Urothelium cell line (cell line): Measurements from ENCODE around the gene NECTIN1.
A peak's percentile ranks its signal among the peaks of the same experiment; 100 is the strongest.

ENCODE experiments used
- DNase-seq: peaks from one replicate; pipeline ENCODE4 v3.0.0; 2011; ENCODE audit warnings: low spot score, mixed read lengths
- FAIRE-seq: peaks from 2 replicates; lab custom pipeline; 2011; peaks lifted over from hg19 to GRCh38; lab: Jason Lieb, UNC

NECTIN1 gene, protein sequence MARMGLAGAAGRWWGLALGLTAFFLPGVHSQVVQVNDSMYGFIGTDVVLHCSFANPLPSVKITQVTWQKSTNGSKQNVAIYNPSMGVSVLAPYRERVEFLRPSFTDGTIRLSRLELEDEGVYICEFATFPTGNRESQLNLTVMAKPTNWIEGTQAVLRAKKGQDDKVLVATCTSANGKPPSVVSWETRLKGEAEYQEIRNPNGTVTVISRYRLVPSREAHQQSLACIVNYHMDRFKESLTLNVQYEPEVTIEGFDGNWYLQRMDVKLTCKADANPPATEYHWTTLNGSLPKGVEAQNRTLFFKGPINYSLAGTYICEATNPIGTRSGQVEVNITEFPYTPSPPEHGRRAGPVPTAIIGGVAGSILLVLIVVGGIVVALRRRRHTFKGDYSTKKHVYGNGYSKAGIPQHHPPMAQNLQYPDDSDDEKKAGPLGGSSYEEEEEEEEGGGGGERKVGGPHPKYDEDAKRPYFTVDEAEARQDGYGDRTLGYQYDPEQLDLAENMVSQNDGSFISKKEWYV

DNA sequence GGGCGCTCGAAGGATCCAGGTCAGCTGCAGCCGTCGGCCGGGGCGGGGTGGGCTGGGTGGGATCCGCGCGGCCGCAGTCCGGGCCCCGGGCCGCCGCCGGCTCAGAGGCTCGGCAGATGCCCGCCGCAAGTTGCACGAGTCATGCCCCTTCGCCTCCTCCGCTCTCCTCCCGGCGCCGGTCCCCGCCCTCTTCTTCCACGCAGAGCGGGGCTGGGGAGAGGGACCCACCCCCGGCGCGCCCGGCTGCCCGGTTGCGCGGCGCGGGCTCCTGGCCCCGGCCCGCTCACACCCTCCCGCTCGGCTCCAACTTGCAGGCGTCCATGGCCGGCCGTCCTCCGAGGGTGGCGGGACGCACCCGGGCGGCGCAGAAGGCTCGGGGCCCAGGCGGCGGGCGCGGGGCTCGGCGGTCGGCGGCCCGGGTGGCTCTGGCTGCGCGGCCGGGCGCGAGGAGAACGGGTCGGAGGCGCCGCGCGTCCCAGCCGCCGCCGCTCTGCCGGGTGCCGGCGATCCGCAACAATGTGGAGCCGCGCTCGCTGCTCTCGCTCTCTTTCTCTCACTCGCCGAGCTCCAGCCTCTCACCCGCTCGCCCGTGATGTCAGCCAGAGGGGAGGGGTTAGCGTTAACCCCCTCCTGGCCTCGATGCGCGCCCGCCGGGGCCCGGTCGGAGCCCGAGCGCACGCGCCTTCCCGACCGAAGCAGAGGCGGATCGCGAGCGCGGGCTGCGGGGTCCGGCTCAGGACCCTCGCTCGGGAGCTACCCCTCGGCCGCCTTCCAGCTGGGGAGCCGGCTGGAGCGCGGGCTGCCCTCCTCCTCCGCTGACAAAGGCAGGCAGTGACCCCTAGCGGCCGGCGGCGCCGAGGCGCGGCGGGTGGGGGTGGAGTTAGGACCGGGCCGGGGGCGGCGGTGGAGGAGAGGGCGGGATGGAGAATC is at the start of gene NECTIN1:
Gene NECTIN1 (minus strand): TSS at position 550 of the 930 bp plus-strand sequence. CDS start 647 bp downstream, outside the sequence.
- peak; percentile 87 for DNase-seq
- no peak for FAIRE-seq

DNA sequence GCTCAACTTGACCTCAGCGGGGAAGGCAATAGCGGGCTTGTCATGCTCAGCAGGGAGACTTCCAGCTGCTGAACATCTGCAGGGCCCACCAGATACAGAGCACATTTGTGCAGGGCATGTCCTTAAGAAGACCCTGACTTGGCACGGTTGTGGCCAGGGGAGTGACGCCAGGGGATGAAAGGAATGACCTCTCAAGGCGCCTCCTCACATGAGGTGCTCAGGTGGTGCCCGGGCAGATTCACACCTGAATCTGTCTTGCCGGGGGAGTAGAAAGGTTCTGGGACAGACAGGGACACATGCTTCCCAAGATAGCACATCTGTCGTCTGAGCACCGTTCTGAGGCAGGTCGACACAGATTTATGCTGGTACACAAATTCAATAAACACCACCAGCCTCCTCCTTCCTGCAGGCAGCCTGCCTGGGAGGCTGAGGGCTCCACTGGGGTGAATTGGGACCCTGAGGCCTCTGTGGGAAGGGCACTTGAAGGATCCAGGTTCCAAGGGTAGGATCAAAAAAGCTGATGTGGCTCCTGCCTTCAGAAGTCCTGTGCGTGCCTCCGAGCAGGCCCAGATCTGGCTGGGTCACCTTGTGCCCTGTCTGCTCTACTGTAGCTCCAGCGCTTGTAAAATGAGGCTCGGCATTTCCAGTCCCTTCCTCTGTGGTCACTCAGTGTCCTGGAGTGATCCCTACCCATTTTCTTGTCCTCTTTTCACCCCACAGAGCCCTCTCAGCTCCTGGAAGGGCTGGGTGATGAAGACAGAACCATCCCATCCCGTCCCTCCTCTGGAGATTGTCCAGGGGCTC is 49.6 kb upstream of the NECTIN1 start:
- DNase-seq = no peak
- no peak for FAIRE-seq

DNA sequence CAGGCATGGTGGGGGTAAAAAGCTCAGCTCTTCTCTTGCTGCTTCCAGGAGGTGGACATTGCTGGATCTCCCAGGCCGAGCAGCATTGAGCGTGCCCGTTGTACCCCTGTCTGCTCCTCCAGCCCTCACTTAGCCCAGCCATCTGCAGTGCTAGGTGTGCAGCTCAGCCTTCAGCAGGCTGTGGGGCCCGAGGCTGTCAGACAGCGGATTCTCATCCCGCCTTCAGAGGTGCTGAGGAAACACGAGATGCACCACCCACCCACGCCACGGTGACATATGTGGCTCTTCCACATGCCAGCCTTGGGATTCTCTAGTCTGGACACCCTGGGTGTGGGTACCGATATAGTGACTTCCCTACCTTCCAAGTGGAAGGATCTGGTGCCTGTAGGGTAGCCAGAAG is 48.9 kb upstream of the NECTIN1 start:
- FAIRE-seq = no peak
- DNase-seq = no peak

DNA sequence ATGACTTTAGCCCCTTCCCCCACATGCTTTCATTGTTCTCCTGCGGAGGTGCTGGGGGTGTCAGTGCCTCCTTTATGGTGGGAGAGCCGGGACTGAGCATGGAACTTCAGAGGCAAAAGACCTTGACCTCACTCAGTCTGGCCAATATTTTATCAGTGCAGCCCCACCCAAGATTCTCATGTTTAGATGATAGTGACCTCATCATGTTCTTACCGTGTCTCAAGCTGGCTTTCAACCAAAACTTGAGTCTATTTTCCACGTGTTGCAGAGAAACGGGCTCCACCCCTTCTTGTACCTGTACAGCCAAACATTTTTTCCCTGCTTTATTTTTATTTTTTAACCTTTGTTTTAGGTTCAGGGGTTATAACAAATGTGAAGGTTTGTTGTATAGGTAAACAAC is 47.7 kb upstream of the NECTIN1 start:
- no peak for FAIRE-seq
- no peak for DNase-seq

DNA sequence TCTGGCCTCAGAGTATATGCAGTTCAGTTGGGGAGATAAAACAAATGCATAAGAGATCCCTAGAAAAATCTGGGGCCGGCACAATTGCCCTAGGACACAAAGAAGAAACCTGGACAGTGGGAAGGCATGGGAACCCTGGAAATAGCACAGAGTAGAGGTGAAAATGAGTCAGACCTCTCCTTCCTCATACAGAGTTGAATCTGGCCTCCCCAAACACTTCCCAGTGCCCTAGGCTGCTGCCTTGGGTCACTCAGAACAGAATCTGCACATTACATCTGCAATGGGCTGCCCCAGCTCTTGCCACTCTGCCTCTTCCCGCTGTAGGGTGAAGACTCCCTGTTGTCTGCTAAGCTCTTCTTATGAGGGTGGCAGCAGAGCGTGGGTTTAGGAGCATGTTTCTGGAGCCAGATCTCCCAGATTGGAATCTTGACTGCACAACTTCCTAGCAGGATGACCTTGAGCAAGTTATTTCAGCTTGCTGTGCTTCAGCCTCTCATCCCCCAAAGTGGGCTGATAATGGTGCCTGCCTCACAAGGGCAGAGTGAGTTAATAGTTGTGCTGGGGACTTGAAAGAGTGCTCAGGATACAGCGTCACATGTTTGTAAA is 47.1 kb upstream of the NECTIN1 start:
- FAIRE-seq = no peak
- no peak for DNase-seq

DNA sequence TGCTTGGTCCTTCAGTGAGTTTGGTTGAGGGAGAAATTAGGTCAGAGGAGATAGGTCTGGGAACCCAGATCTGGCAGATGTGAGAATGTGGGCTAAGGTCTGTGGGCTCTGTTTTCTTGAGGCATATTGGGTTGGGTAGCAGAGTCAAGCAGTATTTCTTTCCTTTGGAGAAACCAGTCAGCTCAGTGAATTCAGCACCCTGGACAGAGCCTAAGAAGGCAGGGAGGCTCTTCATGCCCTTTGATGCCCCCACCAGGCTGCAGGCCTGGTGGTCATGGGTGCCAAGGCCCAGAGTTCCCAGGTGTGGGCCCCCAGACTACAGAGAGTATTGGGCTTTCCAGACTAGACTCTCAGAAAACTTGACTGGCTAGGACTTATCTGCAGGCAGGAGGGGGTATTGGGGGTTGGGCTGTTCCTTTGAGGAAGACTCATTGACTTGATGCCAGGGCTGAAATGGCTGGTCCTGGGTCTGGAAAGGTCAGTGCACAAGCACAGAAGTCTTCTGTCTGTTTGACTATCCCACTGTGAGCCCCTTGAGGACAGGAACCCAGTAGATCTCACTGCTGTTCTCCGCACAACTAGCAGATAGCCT is 45.3 kb upstream of the NECTIN1 start:
- DNase-seq (no peak), FAIRE-seq (no peak)

DNA sequence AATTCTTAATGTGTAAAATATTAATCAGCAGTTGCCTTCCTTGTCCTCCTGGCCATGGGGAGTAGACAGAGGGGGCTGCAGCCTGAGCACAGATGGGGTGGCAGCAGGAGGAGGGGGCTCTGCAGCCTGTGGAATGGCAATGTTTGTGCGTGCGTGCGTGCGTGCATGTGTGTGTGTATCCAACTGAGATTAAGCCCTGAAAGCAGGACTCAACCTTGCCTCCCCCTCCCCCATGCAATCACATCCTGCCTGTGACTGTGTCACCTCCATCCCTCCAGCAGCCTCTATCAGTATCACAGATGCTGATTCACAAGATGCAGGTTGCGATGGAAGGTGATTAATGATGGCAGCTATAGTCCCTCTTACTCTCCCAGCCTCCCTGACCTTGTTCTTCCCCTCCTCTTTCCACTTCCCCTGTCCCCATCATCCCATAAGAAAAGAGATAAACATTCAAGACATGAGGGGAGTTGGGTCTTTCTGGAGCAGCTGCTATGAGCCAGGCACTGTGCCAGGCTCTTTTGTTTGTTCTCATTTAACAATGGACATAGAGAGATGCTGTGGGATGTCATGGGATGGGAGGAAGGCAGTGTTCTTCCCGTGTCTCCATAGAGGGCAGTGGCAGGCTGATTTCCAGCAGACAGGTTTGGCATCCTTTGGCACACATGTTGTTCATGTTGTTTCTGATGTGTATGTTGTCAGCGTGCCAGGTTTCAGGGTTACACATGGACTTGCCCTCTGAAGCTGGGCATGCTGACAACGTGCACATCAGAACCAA is 43.8 kb upstream of the NECTIN1 start:
- no peak for DNase-seq
- no peak for FAIRE-seq

DNA sequence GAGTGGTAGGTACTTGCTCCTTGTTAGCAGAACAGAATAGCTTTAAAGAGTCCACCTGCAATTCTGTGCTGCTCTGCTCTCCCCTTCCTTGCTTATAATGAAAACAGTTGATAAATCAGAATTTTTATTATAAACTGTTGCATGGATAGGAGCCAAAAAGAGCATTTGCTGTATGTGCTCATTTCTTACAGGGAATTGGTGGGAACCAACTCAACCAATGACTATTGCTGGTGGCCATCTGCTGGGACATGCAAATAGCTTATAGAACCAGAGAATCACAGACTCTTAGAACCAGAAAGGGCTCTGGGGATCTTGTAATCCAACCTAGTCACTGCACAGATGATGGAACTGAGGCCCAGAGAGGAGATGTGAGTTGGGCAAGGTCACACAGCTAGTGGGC is 43.1 kb upstream of the NECTIN1 start:
- DNase-seq = no peak
- no peak for FAIRE-seq

DNA sequence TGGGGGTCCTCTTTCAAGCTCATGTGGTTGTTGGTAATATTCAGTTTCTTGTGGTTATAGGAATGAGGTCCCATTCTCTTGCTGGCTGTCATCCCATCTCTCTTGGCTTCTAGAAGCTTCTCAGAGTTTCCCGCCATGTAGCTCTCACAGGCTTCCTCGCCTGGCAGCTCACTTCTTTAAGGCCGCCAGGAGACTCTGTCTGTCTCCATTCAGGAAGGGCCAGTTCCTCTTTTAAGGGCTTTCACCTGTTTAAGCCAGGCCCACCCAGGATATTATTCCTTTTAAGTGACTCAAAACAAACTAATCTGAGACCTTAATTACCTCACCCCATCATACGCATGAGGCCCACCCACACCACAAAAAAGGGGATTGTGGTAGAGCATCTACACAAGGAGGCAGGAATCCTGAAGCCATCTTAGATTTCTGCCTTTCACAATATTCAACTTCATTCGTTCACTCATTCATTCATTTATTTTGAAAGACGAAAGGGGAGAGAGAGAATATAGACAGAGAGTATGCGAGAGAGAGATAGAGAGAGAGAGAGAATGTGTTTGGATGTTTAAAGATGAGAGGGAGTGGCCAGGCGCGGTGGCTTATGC is 42.3 kb upstream of the NECTIN1 start:
- no peak for DNase-seq
- no peak for FAIRE-seq

DNA sequence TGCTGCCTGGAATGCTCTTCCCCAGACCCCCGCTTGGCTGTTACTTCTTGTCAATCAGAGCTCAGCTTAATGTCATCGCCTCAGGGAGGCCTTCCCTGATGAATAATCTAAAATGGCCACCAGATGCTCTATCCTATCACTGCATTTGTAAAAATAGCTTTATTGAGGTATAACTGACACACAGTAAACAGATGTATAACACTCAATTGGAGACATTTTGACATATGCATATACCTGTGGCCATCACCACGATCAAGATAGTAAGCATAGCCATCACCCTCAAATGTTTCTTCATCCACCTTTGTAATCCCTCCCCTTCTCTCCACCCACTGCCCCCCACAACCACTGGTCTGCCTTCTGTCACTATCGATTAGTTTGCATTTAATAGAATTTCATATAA is 36.6 kb upstream of the NECTIN1 start:
- no peak for DNase-seq

DNA sequence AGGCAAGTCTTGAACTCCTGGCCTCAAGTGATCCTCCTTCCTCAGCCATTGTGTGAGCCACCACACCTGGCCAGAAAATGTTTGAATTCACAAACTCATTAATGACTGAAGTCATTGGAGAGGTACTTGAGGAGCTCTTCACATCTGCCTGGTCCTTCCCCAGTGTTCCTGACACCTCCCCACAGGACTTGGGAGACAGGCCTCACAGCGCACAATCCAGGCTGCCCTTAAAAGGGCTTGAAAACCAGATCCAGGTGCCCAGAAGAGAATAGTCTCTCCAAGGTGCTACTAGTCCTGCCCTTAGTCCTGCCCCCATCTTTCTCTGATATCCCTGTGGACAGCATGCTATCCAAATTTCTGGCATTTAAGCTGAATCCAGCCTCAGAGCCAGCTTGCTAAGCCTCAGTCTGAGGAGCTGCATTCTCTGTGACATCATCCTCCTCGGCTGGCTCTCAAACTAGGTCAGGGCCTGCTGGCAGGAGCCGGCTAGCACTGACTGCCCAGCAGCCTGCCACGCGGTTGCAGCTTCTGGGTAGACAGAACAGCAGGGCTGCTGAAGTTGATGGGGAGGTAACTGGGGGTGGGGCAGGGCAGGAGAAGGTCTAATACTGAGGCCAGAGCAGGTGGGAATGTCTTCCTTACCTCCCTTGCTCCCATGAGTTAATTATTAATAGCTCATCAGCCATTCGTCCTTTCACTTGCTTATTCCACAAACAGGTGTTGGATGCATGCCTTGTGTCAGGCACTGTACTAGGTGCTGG is 35.3 kb upstream of the NECTIN1 start:
- FAIRE-seq = no peak
- DNase-seq = peak; percentile 20

More for the DNA sequence above, 36.6 kb upstream of the NECTIN1 start:
- FAIRE-seq = no peak

DNA sequence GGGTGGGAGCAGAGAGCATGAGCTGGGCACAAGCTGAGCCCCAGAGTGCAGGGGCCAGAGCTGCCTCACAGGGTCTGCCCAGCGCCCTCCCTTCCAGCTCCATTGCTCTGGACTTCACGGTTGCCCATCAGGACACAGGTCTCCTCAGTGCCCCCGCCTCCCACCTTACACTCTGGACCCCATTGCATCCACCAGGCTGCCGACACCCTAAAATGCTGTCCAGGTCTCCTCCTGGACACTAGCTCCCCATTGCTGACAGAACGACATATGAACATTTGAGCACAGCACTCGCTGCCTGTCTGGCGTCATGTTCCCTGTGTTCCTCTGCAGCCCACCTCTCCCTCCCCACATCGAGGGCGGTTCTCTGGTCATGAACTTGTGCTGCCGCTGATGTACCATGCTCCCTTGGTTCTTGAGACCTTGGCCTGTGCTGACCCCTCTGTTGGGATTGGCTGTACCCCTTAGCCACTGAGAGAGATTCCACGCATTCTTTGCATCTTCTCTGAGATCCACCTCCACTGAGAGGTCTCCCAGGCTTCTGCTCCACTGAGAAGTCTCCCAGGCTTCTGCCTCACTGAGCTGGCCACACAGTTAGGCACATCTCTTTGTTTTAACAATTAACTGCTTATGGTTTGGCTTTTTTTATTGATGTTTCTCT is 34.2 kb upstream of the NECTIN1 start:
- FAIRE-seq (no peak), DNase-seq (no peak)

DNA sequence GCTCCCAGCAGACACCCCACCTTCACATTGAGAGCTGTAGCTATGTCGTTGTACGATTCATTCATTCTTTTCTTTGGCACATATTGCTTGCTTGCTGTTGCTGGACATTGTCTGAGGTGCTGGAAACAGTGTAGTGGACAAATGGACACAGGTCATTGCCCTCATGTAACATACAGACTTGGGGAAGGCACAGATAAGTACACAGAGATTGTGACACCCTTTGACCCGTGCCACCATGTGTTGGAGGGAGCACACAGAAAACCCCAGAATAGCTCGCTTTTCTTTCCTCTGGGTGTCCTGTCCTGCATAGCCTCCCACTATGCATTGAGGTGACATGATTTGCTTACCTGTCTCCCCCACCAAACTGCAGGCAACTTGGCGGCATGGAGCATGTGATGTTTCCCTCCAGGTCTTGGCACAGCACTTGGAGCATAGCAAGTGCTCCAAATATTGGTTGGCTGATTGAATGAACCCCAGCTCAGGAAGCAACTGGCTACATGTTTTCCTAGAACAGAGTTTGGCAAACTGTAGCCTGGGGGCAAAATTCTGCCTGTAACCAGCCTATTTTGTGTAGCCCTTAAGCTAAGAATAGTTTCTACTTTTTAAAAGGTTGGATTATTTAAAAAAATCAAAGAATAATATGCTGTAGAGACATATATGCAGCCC is 30.9 kb upstream of the NECTIN1 start:
- DNase-seq (no peak), FAIRE-seq (peak; percentile 32)

DNA sequence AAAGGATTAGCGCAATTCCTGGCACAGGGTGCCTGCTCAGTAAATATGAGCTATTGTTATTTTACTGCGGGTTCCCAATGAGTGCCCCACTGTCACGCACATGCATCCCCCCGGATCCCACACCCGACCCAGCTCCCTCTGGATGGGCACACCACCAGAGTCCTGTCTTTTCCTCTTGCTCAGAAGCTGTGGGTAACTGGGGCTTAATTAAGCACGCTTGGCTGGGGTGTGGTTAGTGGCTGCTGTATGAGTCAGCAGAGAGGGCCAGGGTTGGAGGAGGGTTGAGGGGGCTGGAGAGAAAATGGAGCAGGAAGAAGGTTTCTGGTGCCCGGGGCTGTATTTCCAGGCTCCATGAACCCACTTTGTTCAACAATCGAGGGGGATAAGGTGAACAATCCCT is 30.3 kb upstream of the NECTIN1 start:
- no peak for FAIRE-seq
- peak; percentile 63 for DNase-seq

DNA sequence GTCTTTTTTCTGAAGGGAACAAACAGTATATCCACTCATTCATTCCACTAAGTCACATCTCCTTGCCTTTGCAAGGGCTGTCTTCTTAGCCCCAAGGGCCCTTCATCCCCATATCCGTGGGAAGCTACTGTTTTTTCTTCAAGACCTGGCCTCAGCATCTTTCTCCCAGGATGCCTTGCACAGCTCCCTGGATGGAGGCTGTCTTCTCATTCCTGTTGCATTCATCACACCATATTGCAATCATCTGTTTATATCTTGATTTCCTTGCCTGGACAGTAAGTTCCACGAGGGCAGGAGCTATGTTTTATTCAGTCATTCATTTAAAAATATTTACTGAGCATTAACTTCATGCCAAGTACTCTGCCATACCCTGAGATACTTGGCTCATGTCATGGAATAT is 29.3 kb upstream of the NECTIN1 start:
- DNase-seq (no peak), FAIRE-seq (no peak)

DNA sequence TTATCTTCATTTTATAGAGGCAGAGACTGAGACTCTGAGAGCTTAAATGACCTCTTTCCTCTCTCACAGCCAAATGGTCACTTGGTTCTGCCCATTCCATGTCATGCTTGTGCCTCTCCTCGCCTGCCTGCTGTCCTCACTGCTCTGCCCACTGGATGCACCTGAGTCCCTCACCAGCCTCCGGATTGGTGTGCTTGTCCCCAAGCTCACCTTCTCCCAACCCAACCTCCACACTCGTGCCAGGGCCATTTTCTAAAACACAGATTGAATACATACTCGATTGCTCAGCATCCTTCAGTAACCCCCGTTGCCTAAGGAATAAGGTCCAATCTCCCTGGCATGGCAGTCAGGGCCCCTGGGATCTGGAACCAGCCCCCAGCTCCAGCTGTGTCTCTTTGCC is 28.4 kb upstream of the NECTIN1 start:
- FAIRE-seq (no peak), DNase-seq (no peak)
